ENCODE data around the gene IGBP1.
"Not testable (repeated sequence)": the region's sequence is repeated elsewhere in the genome, so short reads cannot be mapped to it uniquely, and the experiment has no call there.

IGBP1 gene

GRCh38 chrX:70196961-70197720 lies 63.9 kb downstream of the IGBP1 start:
- Histone ChIP-seq H4K20me1 (ENCODE audit: insufficient read depth, low read length) (no peaks in the 10 kb centered on the region), H3K4me3 (ENCODE audit: low read depth in 1 of 2, low read length in 2 of 2) (no peak overlapping the region), H2AFZ (ENCODE audit: low read depth, low read length) (no peak overlapping the region), H3K36me3 (ENCODE audit: insufficient read depth, low read length) (no peaks in the 10 kb centered on the region), H3K4me2 (ENCODE audit: insufficient read depth, low read length) (no peak overlapping the region), H3K79me2 (ENCODE audit: insufficient read depth, low read length) (no peaks in the 10 kb centered on the region), H3K27ac (ENCODE audit: low read length) (no peak overlapping the region), H3K4me1 (ENCODE audit: insufficient read depth, low read length) (no peaks in the 10 kb centered on the region), H3K27me3 (ENCODE audit: insufficient read depth, low read length, poor library complexity) (no peaks in the 10 kb centered on the region), H3K9ac (ENCODE audit: low read depth, low read length) (no peak overlapping the region), H3K9me3 (ENCODE audit: insufficient read depth, low read length, severe bottlenecking) (no peaks in the 10 kb centered on the region)
- peak; percentile 50; the same call in 2 of the 3 replicates for ATAC-seq (ENCODE audit: insufficient read depth, low read depth)
- DNase-seq = peak; percentile 35
- TF ChIP-seq CTCF (IDR thresholded peaks at IDR 0.05; ENCODE audit: borderline replicate concordance, extremely low read depth, low read length, poor library complexity, severe bottlenecking) = peak; percentile 60
- no peak for TF ChIP-seq EZH2 (IDR thresholded peaks at IDR 0.05; ENCODE audit: borderline replicate concordance, low read depth, low read length, severe bottlenecking)

GRCh38 chrX:70201732-70202131 lies 68.5 kb downstream of the IGBP1 start:
- ATAC-seq (ENCODE audit: insufficient read depth, low read depth) = no peak
- no peaks in the 10 kb centered on the region for H3K9me3 ChIP-seq (ENCODE audit: insufficient read depth, low read length, severe bottlenecking)
- H3K4me2 ChIP-seq (ENCODE audit: insufficient read depth, low read length) = no peak overlapping the region
- no peak for TF ChIP-seq CTCF (IDR thresholded peaks at IDR 0.05; ENCODE audit: borderline replicate concordance, extremely low read depth, low read length, poor library complexity, severe bottlenecking)
- TF ChIP-seq EZH2 (IDR thresholded peaks at IDR 0.05; ENCODE audit: borderline replicate concordance, low read depth, low read length, severe bottlenecking) = no peak
- H4K20me1 ChIP-seq (ENCODE audit: insufficient read depth, low read length) = no peaks in the 10 kb centered on the region
- H3K27me3 ChIP-seq (ENCODE audit: insufficient read depth, low read length, poor library complexity) = no peaks in the 10 kb centered on the region
- H2AFZ ChIP-seq (ENCODE audit: low read depth, low read length) = no peak overlapping the region
- no peak overlapping the region for H3K4me3 ChIP-seq (ENCODE audit: low read depth in 1 of 2, low read length in 2 of 2)
- no peaks in the 10 kb centered on the region for H3K4me1 ChIP-seq (ENCODE audit: insufficient read depth, low read length)
- H3K27ac ChIP-seq (ENCODE audit: low read length) = no peak overlapping the region
- DNase-seq = no peak
- H3K9ac ChIP-seq (ENCODE audit: low read depth, low read length) = no peak overlapping the region
- no peaks in the 10 kb centered on the region for H3K36me3 ChIP-seq (ENCODE audit: insufficient read depth, low read length)
- H3K79me2 ChIP-seq (ENCODE audit: insufficient read depth, low read length) = no peaks in the 10 kb centered on the region

GRCh38 chrX:70208479-70208878 lies 75.2 kb downstream of the IGBP1 start:
- no peak overlapping the region for H3K4me3 ChIP-seq (ENCODE audit: low read depth in 1 of 2, low read length in 2 of 2)
- no peak overlapping the region for H3K9ac ChIP-seq (ENCODE audit: low read depth, low read length)
- no peaks in the 10 kb centered on the region for H3K9me3 ChIP-seq (ENCODE audit: insufficient read depth, low read length, severe bottlenecking)
- no peak for TF ChIP-seq CTCF (IDR thresholded peaks at IDR 0.05; ENCODE audit: borderline replicate concordance, extremely low read depth, low read length, poor library complexity, severe bottlenecking)
- no peak for TF ChIP-seq EZH2 (IDR thresholded peaks at IDR 0.05; ENCODE audit: borderline replicate concordance, low read depth, low read length, severe bottlenecking)
- no peak overlapping the region for H3K27ac ChIP-seq (ENCODE audit: low read length)
- no peak for DNase-seq
- no peaks in the 10 kb centered on the region for H3K4me1 ChIP-seq (ENCODE audit: insufficient read depth, low read length)
- no peaks in the 10 kb centered on the region for H3K27me3 ChIP-seq (ENCODE audit: insufficient read depth, low read length, poor library complexity)
- H3K4me2 ChIP-seq (ENCODE audit: insufficient read depth, low read length) = no peak overlapping the region
- H3K79me2 ChIP-seq (ENCODE audit: insufficient read depth, low read length) = no peaks in the 10 kb centered on the region
- H3K36me3 ChIP-seq (ENCODE audit: insufficient read depth, low read length) = no peaks in the 10 kb centered on the region
- H2AFZ ChIP-seq (ENCODE audit: low read depth, low read length) = no peak overlapping the region
- ATAC-seq (ENCODE audit: insufficient read depth, low read depth) = no peak
- H4K20me1 ChIP-seq (ENCODE audit: insufficient read depth, low read length) = no peaks in the 10 kb centered on the region

- H3K9me3 ChIP-seq (ENCODE audit: insufficient read depth, low read length, severe bottlenecking); H3K4me3 ChIP-seq (ENCODE audit: low read depth in 1 of 2, low read length in 2 of 2); DNase-seq; H3K4me1 ChIP-seq (ENCODE audit: insufficient read depth, low read length); H3K27ac ChIP-seq (ENCODE audit: low read length); ATAC-seq (ENCODE audit: insufficient read depth, low read depth); H2AFZ ChIP-seq (ENCODE audit: low read depth, low read length); H3K79me2 ChIP-seq (ENCODE audit: insufficient read depth, low read length); H3K36me3 ChIP-seq (ENCODE audit: insufficient read depth, low read length); H3K9ac ChIP-seq (ENCODE audit: low read depth, low read length); H4K20me1 ChIP-seq (ENCODE audit: insufficient read depth, low read length); H3K27me3 ChIP-seq (ENCODE audit: insufficient read depth, low read length, poor library complexity); H3K4me2 ChIP-seq (ENCODE audit: insufficient read depth, low read length): not testable (repeated sequence)
Observed at GRCh38 chrX:70209570-70209969, 76.3 kb downstream of the IGBP1 start.

Measured in DND-41 (cell line).